ENCODE measurements around the gene ACTA2. TPM values are rescaled to one million over a fixed set of nuclear protein-coding genes. Genes with fewer than 3 reads are reported as not detected.

ACTA2 gene
- total RNA-seq, 4 donors from 2014 or later = 83.5 to 342 (median 142) TPM

GRCh38 chr10:88966797-88967196, 14.2 kb upstream of the ACTA2 start:
- Histone ChIP-seq H3K27me3 (no peaks in the 10 kb centered on the region), H3K4me3 (no peak overlapping the region), H3K9me3 (no peaks in the 10 kb centered on the region), H3K27ac (no peak overlapping the region), H3K4me1 (no peaks in the 10 kb centered on the region), H3K36me3 (no peaks in the 10 kb centered on the region)
- no peak for DNase-seq
- TF ChIP-seq POLR2A (IDR thresholded peaks at IDR 0.05) (no peak), CTCF (IDR thresholded peaks at IDR 0.05) (no peak)

GRCh38 chr10:88964869-88965415, 12.4 kb upstream of the ACTA2 start:
- Histone ChIP-seq H3K27me3 (no peaks in the 10 kb centered on the region), H3K4me3 (no peak overlapping the region), H3K4me1 (peaks cover 0 to 3% (median 0%) of the 10 kb centered on the region in 4 donors), H3K27ac (no peak overlapping the region), H3K36me3 (no peaks in the 10 kb centered on the region), H3K9me3 (no peaks in the 10 kb centered on the region)
- no peak for DNase-seq
- no peak for TF ChIP-seq CTCF (IDR thresholded peaks at IDR 0.05)
- TF ChIP-seq POLR2A (IDR thresholded peaks at IDR 0.05) = no peak

- H3K27ac ChIP-seq = no peak overlapping the region
- no peak for TF ChIP-seq POLR2A (IDR thresholded peaks at IDR 0.05)
- no peak for TF ChIP-seq CTCF (IDR thresholded peaks at IDR 0.05)
- DNase-seq = no peak
- no peaks in the 10 kb centered on the region for H3K36me3 ChIP-seq
- no peak overlapping the region for H3K4me3 ChIP-seq
- peaks cover 0 to 3% (median 0%) of the 10 kb centered on the region in 4 donors for H3K4me1 ChIP-seq
- no peaks in the 10 kb centered on the region for H3K9me3 ChIP-seq
- no peaks in the 10 kb centered on the region for H3K27me3 ChIP-seq
Measured at GRCh38 chr10:88964360-88964759, 11.8 kb upstream of the ACTA2 start.

- Histone ChIP-seq H3K36me3 (no peaks in the 10 kb centered on the region), H3K27ac (no peak overlapping the region), H3K4me1 (peaks cover 0 to 3% (median 0%) of the 10 kb centered on the region in 4 donors), H3K27me3 (no peaks in the 10 kb centered on the region), H3K4me3 (no peak overlapping the region), H3K9me3 (no peaks in the 10 kb centered on the region)
- TF ChIP-seq POLR2A (IDR thresholded peaks at IDR 0.05) (no peak), CTCF (IDR thresholded peaks at IDR 0.05) (peak in 1 of 6 experiments; percentile 25)
- no peak for DNase-seq
Measured at GRCh38 chr10:88963318-88963717, 10.7 kb upstream of the ACTA2 start.

- Histone ChIP-seq H3K9me3 (no peaks in the 10 kb centered on the region), H3K27me3 (no peaks in the 10 kb centered on the region), H3K27ac (no peak overlapping the region), H3K36me3 (no peaks in the 10 kb centered on the region), H3K4me1 (peaks cover 0 to 3% (median 0%) of the 10 kb centered on the region in 4 donors), H3K4me3 (no peak overlapping the region)
- TF ChIP-seq CTCF (IDR thresholded peaks at IDR 0.05) (no peak), POLR2A (IDR thresholded peaks at IDR 0.05) (no peak)
- DNase-seq = no peak
Measured at GRCh38 chr10:88962336-88962735, 9.8 kb upstream of the ACTA2 start.

- no peaks in the 10 kb centered on the region for H3K9me3 ChIP-seq
- no peak overlapping the region for H3K4me3 ChIP-seq
- no peaks in the 10 kb centered on the region for H3K36me3 ChIP-seq
- no peak overlapping the region for H3K27ac ChIP-seq
- no peak for DNase-seq
- peaks cover 0 to 3% (median 0%) of the 10 kb centered on the region in 4 donors for H3K4me1 ChIP-seq
- H3K27me3 ChIP-seq = no peaks in the 10 kb centered on the region
- TF ChIP-seq POLR2A (IDR thresholded peaks at IDR 0.05) (no peak), CTCF (IDR thresholded peaks at IDR 0.05) (no peak)
Measured at GRCh38 chr10:88961266-88961665, 8.7 kb upstream of the ACTA2 start.

All from Peyer's patch (tissue), 4 donors.